ENCODE measurements around the gene POLRMT. TPM values are rescaled to one million over a fixed set of nuclear protein-coding genes. Genes with fewer than 3 reads are reported as not detected.

POLRMT gene
- total RNA-seq, 1 experiment from 2014 or later, result 139 TPM

DNA sequence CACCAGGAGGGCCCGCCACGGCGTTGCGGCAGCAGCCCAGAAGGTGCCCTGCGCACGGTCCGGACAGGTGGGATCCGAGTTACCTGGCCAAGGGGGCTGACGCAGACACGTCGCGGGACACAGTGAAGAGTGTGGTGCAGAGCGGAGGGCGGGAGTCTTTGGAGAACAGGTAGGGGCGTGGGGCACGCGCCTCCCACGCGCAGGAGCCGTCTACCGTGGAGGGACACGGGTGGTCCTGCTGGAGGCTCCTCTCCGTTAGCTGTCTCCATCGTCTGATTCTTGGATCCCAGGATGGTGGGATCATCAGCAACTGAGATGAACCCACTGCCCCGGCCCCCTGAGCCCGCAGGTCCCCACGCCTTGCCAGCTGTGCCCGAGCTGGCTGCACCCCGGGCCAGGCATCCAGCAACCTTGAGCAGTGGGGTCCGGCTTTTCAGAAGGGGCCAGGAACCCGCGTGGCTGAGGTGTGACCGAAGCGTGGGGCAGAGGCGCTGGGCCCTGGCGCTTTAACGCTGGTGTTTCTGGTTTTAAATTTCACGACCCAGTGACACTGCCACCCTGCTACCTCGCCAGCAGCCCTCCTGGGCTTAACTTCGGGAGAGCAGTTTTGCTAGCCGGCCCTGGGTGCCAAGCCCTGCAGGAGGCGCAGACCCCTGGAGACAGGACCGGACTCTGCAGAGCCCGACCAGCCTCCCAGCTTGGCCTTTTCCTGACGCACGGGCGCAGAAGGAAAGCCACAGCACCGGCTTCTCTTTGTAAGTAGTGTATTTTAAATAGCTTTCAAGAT lies 13.6 kb upstream of the POLRMT start:
- H3K4me1 Mint-ChIP-seq, result no peaks in the 10 kb centered on the region

DNA sequence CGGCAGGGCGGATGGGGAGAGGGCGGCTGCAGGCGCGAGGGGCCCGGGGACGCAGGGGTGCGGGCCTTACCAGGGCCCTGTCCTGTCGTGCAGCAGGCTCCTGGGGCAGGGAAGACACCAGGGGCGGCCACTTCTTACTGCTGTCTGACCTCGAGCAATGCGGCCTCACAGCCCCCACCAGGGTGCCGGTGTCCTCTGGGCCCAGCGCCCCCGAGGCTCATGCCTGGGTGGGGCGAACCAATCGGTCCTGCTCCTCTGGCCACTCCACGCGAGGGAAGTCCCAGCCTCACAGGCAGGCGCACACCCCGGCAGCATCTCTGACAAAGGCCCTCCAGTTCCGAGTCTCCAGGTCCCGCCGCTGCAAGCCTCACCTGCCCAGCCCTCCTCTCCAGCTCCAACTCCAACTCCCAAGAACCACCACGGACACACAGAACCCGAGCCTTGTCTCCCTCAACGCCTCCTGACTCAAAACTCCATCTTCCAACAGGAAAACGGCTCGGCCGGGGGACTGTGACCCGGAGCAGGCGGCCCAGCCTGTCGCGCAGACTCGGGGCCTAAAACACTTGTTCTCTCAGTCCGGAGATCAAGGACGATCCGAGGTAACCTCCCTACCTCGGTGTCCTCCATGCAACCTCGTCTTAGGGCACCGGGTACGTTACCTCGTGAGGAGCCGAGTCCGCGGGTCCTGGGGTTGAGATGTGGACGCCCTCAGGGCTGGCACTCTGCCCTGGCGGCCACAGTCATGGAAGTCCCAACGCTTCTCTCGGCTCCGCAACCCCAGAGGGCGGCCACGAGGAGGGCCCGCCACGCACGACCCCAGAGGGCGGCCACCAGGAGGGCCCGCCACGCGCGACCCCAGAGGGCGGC lies 12.8 kb upstream of the POLRMT start:
- no peak for ATAC-seq
- ChIA-PET CTCF (interaction anchor here (0.5 kb wide), 1 partner anchor 595 kb away, joined by 5 read pairs; no protein-coding TSS in a partner anchor), POLR2A (interaction anchor here (0.7 kb wide), 1 partner anchor 19 kb away, joined by 3 read pairs; no protein-coding TSS in a partner anchor)
- no peaks in the 10 kb centered on the region; the same call in 1 of the 2 replicates for H3K36me3 Mint-ChIP-seq
- no peak for DNase-seq (ENCODE audit: low spot score)
- TF ChIP-seq ZNF396 (CRISPR knock-in tag; IDR thresholded peaks at IDR 0.05; ENCODE audit: borderline replicate concordance) (no peak), CREB1 (CRISPR knock-in tag; IDR thresholded peaks at IDR 0.05) (no peak)
- no peaks in the 10 kb centered on the region for H3K9me3 Mint-ChIP-seq
- H3K27me3 Mint-ChIP-seq (ENCODE audit: low read depth), result no peaks in the 10 kb centered on the region
- no peaks in the 10 kb centered on the region for H3K4me1 Mint-ChIP-seq
- peak overlapping the region; percentile 68; the same call in 1 of the 2 replicates for H3K27ac Mint-ChIP-seq
- no peak overlapping the region for H3K4me3 Mint-ChIP-seq

More for the DNA sequence above, 13.6 kb upstream of the POLRMT start:
- ATAC-seq (no peak), DNase-seq (ENCODE audit: low spot score) (no peak)
- H3K27ac Mint-ChIP-seq, result no peak overlapping the region
- no peaks in the 10 kb centered on the region for H3K27me3 Mint-ChIP-seq (ENCODE audit: low read depth)
- no peaks in the 10 kb centered on the region for H3K9me3 Mint-ChIP-seq
- CTCF ChIA-PET, result interaction anchor here (0.5 kb wide), 1 partner anchor 594 kb away, joined by 5 read pairs; no protein-coding TSS in a partner anchor
- TF ChIP-seq SMAD3 (CRISPR knock-in tag; IDR thresholded peaks at IDR 0.05; ENCODE audit: borderline replicate concordance) (no peak), NR2C2 (CRISPR knock-in tag; IDR thresholded peaks at IDR 0.05) (no peak), CBFB (CRISPR knock-in tag; IDR thresholded peaks at IDR 0.05; ENCODE audit: low read depth) (no peak), FOXK1 (CRISPR knock-in tag; IDR thresholded peaks at IDR 0.05) (no peak), ZNF219 (CRISPR knock-in tag; IDR thresholded peaks at IDR 0.05; ENCODE audit: borderline replicate concordance) (no peak), ATF3 (CRISPR knock-in tag; conservative IDR thresholded peaks at IDR 0.05) (no peak), ZNF232 (CRISPR knock-in tag; IDR thresholded peaks at IDR 0.05) (no peak)
- TF ChIP-seq, protein P1, sequence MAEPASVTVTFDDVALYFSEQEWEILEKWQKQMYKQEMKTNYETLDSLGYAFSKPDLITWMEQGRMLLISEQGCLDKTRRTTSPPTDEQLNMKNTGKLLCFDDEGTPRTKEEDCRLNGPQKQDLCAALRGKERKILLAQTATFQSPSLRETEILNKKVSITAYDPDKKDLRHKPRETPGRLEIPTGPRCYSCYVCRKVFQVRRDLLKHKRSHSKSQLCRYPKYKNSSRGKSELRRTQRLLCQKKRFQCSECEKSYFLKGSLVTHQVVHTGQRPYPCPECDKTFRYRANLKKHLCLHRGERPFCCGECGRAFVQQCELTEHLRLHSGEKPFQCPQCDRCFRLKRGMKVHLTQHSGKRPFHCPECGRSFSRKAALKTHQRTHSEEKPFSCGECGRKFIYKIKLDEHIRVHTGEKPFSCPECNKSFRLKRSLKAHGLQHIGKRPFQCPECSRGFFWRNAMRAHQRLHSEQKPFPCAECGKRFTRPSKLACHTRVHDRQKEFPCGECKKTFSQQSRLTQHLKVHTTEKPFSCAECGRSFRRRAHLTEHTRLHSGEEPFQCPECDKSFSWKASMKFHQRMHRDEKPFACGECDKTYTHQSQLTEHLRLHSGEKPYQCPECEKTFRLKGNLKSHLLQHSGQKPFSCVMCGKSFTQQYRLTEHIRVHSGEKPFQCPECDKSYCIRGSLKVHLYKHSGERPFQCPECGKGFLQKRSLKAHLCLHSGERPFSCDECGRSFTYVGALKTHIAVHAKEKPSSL (CRISPR knock-in tag; conservative IDR thresholded peaks at IDR 0.05), result no peak
- H3K4me3 Mint-ChIP-seq, result no peak overlapping the region
- POLR2A ChIA-PET, result no interaction called here
- no peaks in the 10 kb centered on the region; the same call in 1 of the 2 replicates for H3K36me3 Mint-ChIP-seq

DNA sequence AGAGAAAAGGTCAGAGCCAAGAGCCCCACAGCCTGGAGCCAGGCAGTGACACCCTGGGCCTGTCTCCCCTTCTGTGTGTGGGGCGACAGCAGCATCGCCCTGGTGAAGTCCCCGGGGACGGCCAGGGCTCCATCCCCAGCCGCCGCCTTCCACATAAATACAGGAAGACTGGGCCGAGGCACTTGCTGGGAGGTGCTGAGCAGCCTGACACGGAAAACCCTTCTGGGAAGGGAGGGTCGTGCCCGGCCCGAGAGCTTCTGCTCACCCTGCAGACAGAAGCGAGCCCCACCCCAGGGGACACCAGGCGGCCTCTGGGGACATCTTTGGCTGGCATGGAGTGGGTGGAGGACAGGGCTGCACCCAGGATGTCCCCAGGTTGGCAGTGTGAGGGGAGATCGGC lies 11.5 kb upstream of the POLRMT start:
- Mint-ChIP-seq H3K27me3 (ENCODE audit: low read depth) (no peaks in the 10 kb centered on the region), H3K27ac (no peak overlapping the region), H3K36me3 (no peaks in the 10 kb centered on the region; the same call in 1 of the 2 replicates), H3K4me1 (no peaks in the 10 kb centered on the region), H3K9me3 (no peaks in the 10 kb centered on the region), H3K4me3 (no peak overlapping the region)
- no peak for DNase-seq (ENCODE audit: low spot score)
- ATAC-seq, result no peak
- ChIA-PET CTCF (interaction anchor here (0.8 kb wide), 1 partner anchor 89 kb away, joined by 3 read pairs; no protein-coding TSS in a partner anchor), POLR2A (no interaction called here)
- TF ChIP-seq ZBTB21 (CRISPR knock-in tag; IDR thresholded peaks at IDR 0.05; ENCODE audit: borderline replicate concordance), result no peak
- TF ChIP-seq ZNF423 (CRISPR knock-in tag; IDR thresholded peaks at IDR 0.05), result no peak
- TF ChIP-seq, protein P2, sequence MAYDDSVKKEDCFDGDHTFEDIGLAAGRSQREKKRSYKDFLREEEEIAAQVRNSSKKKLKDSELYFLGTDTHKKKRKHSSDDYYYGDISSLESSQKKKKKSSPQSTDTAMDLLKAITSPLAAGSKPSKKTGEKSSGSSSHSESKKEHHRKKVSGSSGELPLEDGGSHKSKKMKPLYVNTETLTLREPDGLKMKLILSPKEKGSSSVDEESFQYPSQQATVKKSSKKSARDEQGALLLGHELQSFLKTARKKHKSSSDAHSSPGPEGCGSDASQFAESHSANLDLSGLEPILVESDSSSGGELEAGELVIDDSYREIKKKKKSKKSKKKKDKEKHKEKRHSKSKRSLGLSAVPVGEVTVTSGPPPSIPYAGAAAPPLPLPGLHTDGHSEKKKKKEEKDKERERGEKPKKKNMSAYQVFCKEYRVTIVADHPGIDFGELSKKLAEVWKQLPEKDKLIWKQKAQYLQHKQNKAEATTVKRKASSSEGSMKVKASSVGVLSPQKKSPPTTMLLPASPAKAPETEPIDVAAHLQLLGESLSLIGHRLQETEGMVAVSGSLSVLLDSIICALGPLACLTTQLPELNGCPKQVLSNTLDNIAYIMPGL (CRISPR knock-in tag; IDR thresholded peaks at IDR 0.05), result no peak
- TF ChIP-seq, protein P3, sequence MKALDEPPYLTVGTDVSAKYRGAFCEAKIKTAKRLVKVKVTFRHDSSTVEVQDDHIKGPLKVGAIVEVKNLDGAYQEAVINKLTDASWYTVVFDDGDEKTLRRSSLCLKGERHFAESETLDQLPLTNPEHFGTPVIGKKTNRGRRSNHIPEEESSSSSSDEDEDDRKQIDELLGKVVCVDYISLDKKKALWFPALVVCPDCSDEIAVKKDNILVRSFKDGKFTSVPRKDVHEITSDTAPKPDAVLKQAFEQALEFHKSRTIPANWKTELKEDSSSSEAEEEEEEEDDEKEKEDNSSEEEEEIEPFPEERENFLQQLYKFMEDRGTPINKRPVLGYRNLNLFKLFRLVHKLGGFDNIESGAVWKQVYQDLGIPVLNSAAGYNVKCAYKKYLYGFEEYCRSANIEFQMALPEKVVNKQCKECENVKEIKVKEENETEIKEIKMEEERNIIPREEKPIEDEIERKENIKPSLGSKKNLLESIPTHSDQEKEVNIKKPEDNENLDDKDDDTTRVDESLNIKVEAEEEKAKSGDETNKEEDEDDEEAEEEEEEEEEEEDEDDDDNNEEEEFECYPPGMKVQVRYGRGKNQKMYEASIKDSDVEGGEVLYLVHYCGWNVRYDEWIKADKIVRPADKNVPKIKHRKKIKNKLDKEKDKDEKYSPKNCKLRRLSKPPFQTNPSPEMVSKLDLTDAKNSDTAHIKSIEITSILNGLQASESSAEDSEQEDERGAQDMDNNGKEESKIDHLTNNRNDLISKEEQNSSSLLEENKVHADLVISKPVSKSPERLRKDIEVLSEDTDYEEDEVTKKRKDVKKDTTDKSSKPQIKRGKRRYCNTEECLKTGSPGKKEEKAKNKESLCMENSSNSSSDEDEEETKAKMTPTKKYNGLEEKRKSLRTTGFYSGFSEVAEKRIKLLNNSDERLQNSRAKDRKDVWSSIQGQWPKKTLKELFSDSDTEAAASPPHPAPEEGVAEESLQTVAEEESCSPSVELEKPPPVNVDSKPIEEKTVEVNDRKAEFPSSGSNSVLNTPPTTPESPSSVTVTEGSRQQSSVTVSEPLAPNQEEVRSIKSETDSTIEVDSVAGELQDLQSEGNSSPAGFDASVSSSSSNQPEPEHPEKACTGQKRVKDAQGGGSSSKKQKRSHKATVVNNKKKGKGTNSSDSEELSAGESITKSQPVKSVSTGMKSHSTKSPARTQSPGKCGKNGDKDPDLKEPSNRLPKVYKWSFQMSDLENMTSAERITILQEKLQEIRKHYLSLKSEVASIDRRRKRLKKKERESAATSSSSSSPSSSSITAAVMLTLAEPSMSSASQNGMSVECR (CRISPR knock-in tag; IDR thresholded peaks at IDR 0.05; ENCODE audit: borderline replicate concordance), result no peak
- TF ChIP-seq, protein P4, sequence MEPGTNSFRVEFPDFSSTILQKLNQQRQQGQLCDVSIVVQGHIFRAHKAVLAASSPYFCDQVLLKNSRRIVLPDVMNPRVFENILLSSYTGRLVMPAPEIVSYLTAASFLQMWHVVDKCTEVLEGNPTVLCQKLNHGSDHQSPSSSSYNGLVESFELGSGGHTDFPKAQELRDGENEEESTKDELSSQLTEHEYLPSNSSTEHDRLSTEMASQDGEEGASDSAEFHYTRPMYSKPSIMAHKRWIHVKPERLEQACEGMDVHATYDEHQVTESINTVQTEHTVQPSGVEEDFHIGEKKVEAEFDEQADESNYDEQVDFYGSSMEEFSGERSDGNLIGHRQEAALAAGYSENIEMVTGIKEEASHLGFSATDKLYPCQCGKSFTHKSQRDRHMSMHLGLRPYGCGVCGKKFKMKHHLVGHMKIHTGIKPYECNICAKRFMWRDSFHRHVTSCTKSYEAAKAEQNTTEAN (CRISPR knock-in tag; IDR thresholded peaks at IDR 0.05), result no peak
- TF ChIP-seq GRHL2 (CRISPR knock-in tag; IDR thresholded peaks at IDR 0.05; ENCODE audit: insufficient replicate concordance, severe bottlenecking), result no peak
- TF ChIP-seq NR3C1 (CRISPR knock-in tag; conservative IDR thresholded peaks at IDR 0.05; ENCODE audit: low read depth), result no peak
- no peak for TF ChIP-seq EMX1 (CRISPR knock-in tag; IDR thresholded peaks at IDR 0.05)
- no peak for TF ChIP-seq PRRX2 (CRISPR knock-in tag; IDR thresholded peaks at IDR 0.05)
- TF ChIP-seq SOX15 (CRISPR knock-in tag; IDR thresholded peaks at IDR 0.05), result no peak
